ENCODE results near the gene DENND1B. TPM values are rescaled to one million over a fixed set of nuclear protein-coding genes. Genes with fewer than 3 reads are reported as not detected.

DENND1B gene
- total and polyA plus RNA-seq, 9 of the 15 experiments (the other 6 are each of a cell fraction or from before 2014, with no cell fraction given), result 2.1 to 12.1 (median 7.5) TPM

- TF ChIP-seq THRA (IDR thresholded peaks at IDR 0.05) (no peak), JUN (IDR thresholded peaks at IDR 0.05; ENCODE audit: borderline replicate concordance, low read depth, low read length) (no peak), JUN (CRISPR knock-in tag; IDR thresholded peaks at IDR 0.05; ENCODE audit: borderline replicate concordance) (no peak), ZNF507 (tag; conservative IDR thresholded peaks at IDR 0.05) (no peak), ZNF586 (CRISPR knock-in tag; conservative IDR thresholded peaks at IDR 0.05) (no peak), FOXJ3 (CRISPR knock-in tag; IDR thresholded peaks at IDR 0.05) (no peak)
These were observed 38.5 kb upstream of the DENND1B start (continued) for GRCh38 chr1:197813741-197814140.

GRCh38 chr1:197811769-197812168, 36.5 kb upstream of the DENND1B start:
- H3K27me3 ChIP-seq (ENCODE audit: control insufficient read depth in 2 of 2, insufficient read depth in 2 of 2, low read length in 2 of 2), result no peaks in the 10 kb centered on the region; a peak in 2 of 5 replicates
- CTCF ChIA-PET (ENCODE audit: low intra/inter-chr PET ratio), result no interaction called here

More at GRCh38 chr1:197811769-197812168, 36.5 kb upstream of the DENND1B start:
- FAIRE-seq, result no peak
- Histone ChIP-seq H3K4me1 (replicated peaks in 1 of 2; ENCODE audit: control insufficient read depth in 2 of 2, insufficient read depth in 2 of 2, low read length in 2 of 2) (no peaks in the 10 kb centered on the region), H3K4me2 (ENCODE audit: insufficient read depth, low read length) (no peak overlapping the region), H3K4me3 (no peak overlapping the region), H3K79me2 (ENCODE audit: control insufficient read depth, insufficient read depth, low read length) (no peaks in the 10 kb centered on the region), H3K27ac (ENCODE audit: extremely low read depth, low read depth, low read length) (no peak overlapping the region), H4K20me1 (replicated peaks; ENCODE audit: control insufficient read depth, insufficient read depth, low read length) (no peaks in the 10 kb centered on the region), H3K9ac (ENCODE audit: insufficient read depth in 1 of 2, low read depth in 2 of 2, low read length in 2 of 2) (no peak overlapping the region), H3K9me1 (ENCODE audit: control insufficient read depth, insufficient read depth, low read length) (no peaks in the 10 kb centered on the region), H3K36me3 (ENCODE audit: control insufficient read depth, insufficient read depth, low read length) (no peaks in the 10 kb centered on the region), H3K9me3 (replicated peaks; ENCODE audit: control insufficient read depth, insufficient read depth, low read depth, low read length) (no peaks in the 10 kb centered on the region), H2AFZ (ENCODE audit: low read depth, low read length) (no peak overlapping the region)
- WGBS (ENCODE audit: insufficient coverage, low coverage, missing lambda C conversion rate), result 25% methylated on average over 1 of the region's 1 CpG
- POLR2A ChIA-PET, result interaction anchor here (1.1 to 1.4 kb wide), 2 partner anchors 18 to 27 kb away, joined by 3 to 4 read pairs; no protein-coding TSS in a partner anchor
- no peak for TF ChIP-seq GATAD2B (IDR thresholded peaks at IDR 0.05; ENCODE audit: borderline replicate concordance)
- no peak for TF ChIP-seq MYNN (IDR thresholded peaks at IDR 0.05)
- no peak for TF ChIP-seq MYNN (CRISPR knock-in tag; IDR thresholded peaks at IDR 0.05)
- no peak for TF ChIP-seq MIER1 (IDR thresholded peaks at IDR 0.05; ENCODE audit: low read depth)
- ATAC-seq, result no peak
- BruUV-seq (replicated peaks), result no TSS peak
- in situ Hi-C loops (cut with MboI), result no loop called here
- intact Hi-C loops (cut with micrococcal nuclease), result no loop called here
- DNase-seq (ENCODE audit: extremely low read depth in 1 of 4, low spot score in 3 of 4), result no peak
